LNCAP (cell line): ENCODE data around the gene ZBTB32.

ENCODE experiments used
- TF ChIP-seq, protein P1 (sequence below): fragments of 450-650 bp; IDR thresholded peaks from 2 replicates; pipeline ENCODE4 v1.5.1; 2017; ENCODE audit warnings: mild to moderate bottlenecking

ZBTB32 gene

DNA sequence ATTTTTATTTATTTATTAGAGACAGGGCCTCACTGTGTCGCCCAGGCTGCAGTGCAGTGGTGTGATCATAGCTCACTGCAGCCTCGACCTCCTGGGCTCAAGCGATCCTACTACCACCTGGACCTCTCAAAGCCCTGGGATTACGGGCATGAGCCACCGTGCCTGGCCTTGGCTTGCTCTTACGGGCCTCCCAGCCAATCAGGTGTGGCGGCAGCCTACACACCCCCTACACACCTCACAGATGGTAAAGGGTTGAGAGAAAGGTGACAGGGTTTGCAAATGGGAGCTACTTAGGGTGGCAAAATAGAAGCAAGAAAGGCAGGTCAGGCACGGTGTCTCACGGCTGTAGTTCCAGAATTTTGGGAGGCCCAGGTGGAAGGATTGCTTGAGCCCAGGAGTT, 1.0 kb upstream of the ZBTB32 start:
- TF ChIP-seq, protein P1, sequence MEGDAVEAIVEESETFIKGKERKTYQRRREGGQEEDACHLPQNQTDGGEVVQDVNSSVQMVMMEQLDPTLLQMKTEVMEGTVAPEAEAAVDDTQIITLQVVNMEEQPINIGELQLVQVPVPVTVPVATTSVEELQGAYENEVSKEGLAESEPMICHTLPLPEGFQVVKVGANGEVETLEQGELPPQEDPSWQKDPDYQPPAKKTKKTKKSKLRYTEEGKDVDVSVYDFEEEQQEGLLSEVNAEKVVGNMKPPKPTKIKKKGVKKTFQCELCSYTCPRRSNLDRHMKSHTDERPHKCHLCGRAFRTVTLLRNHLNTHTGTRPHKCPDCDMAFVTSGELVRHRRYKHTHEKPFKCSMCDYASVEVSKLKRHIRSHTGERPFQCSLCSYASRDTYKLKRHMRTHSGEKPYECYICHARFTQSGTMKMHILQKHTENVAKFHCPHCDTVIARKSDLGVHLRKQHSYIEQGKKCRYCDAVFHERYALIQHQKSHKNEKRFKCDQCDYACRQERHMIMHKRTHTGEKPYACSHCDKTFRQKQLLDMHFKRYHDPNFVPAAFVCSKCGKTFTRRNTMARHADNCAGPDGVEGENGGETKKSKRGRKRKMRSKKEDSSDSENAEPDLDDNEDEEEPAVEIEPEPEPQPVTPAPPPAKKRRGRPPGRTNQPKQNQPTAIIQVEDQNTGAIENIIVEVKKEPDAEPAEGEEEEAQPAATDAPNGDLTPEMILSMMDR, result no peak

DNA sequence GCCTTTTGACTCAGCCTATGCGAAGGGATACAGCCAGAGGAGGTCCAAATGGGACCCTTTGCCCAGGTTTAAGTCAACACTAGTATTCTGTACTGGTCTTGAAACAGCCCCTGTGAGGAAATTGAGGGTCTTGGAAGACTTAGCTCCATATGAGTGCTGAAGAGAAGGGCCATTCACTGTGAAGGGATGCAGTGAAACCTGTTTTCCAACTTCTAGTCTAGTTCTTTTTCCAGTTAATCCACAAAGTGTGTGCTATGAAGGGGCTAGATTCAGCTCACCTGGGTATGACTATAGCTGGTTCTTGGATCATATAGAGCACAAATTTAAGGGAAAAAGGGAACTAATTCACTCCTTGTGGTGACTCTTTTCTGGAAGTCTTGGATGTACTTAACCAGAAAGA, 4.0 kb downstream of the ZBTB32 start:
- TF ChIP-seq, protein P1, result no peak

DNA sequence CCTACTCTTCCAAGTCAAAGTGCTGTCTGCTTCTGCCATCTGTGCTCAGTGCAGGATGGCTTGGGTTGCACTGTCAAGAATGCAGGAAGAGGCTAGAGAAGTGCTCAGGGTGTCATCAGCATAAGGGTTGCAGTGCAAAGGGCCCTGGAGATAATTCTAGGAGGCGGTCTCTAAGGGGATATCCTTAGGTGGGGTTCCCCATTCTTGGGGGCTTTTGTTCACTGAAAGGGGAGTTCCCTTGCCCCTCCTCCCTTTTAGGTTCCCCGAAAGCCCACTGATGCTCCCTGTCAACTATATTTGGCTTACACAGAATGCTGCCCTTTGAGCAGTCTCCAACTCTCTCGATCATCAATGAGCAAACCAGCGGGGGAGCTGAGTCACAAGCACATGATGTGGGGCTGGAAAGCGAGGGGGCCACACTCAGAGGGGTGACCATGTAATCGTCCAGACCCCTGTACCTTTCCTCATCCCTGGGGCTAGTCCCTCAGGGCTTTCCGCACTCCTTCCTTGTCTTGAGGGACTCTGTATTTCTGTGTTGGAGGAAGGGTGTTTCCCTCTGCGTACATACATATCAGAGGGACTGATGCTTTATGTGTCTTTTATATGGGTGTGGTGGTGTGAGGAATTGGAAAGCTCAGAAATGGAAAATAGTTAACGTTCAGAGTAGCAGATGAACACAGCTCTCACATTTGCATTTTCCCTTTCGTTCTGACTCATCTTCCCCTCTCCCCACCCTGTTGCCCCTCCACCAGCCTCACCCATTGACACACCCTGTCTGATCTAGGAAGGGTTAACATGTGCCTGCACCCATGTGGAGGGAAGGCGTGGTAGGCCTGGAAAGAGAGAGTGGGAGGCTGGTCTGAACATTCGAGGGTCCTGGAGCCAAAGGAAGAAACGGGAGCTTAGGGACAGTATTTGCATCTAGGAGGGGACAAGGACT, 6.7 kb downstream of the ZBTB32 start:
- TF ChIP-seq, protein P1, result no peak

DNA sequence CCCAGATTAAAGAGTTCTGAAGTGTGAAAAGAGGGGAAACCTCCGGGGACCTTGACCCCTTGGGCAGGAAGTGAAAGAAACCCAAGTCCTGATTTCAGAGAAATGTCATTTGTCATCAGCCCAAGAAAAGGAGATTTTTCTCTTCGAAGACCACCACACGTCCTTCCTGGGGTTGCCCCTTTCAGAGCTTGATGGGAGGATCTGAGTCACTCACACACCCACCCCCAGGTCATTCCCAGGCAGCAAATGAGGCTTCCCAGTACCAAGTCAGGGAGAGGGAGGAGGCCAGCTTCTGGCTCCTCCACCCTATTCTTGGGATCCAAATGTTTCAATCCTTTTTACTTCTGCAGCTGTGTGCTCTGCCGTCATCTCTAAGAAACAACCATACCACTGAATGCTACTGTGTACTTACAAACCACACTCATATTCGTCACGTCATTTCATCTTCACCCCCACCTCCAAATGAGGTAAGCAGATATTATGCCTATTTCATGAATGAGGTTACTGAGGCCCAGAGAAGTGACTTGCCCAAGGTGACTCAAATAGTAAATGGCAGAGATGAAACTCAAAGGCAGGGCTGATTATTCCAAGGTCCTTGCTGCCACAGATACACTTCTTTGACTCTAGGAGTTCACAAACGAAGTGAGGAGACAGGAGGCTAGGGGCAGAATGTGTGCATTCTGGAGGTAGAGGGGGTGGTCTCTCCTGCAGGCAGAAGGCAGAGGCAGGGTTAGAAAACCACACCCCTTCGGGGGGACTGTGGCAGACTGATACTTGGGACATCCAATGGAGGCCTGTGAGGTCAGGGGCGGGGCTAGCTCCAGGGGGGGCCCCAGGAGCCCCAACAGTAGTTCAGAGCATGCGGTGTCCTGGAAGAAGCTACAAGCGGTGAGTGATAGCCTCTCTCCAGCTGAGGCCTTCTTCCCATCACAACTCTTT, 8.5 kb downstream of the ZBTB32 start:
- TF ChIP-seq, protein P1, result no peak

DNA sequence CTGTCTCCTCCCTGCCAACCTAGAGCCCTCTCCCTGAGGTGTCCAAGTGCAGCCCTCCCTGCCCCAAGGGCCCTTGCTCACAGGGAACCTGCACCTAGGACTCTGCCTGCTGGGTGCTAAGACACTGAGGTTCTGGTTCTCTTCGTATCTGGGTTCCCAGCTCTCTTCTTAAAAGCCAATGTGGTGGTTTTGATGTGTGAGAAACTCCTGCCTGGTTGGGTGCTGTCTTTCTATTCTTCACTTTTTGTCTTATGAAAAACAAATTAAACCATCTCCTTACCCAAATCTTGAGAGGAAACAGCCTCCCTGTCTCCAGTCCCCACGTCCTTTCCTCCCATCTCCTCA, 9.1 kb downstream of the ZBTB32 start:
- TF ChIP-seq, protein P1, result no peak

DNA sequence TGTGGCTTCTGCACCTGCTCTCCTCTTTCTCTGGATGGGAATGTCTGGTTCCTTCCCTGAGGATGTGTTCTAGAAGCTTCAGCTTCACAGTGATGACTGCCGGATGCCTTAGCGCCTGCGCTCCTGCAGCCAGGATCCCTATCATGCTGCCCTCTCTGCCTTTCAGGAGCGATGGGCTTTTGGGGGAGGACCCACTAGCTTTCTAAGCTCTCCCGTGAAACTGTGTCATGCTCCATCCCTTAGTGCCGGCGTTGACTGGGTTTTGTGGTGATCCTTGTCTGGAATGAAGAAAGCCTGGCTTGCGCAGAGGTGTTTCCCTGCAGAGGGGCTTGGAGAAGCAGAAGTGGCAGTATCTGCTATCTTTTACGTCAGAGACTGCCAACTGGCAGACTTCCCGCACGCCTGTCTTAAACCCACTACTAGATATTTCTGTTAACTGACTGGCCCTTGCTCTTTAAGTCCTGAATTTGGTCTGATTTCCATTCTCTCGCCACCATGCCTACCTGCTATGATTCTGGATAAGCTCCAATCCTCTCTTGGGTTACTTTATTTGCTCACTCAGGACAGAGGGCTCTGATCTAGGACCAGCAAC, 9.6 kb downstream of the ZBTB32 start:
- TF ChIP-seq, protein P1, result no peak

DNA sequence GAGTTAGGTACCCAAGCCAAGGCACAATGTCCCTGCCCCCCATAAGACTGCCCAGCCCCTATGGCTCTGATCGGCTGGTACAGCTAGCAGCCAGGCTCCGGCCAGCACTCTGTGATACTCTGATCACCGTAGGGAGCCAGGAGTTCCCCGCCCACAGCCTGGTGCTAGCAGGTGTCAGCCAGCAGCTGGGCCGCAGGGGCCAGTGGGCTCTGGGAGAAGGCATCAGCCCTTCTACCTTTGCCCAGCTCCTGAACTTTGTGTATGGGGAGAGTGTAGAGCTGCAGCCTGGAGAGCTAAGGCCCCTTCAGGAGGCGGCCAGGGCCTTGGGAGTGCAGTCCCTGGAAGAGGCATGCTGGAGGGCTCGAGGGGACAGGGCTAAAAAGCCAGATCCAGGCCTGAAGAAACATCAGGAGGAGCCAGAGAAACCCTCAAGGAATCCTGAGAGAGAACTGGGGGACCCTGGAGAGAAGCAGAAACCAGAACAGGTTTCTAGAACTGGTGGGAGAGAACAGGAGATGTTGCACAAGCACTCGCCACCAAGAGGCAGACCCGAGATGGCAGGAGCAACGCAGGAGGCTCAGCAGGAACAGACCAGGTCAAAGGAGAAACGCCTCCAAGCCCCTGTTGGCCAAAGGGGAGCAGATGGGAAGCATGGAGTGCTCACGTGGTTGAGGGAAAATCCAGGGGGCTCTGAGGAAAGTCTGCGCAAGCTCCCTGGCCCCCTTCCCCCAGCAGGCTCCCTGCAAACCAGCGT, 10.4 kb downstream of the ZBTB32 start:
- TF ChIP-seq, protein P1, result no peak
